Measurements from ENCODE around the gene SCFD2. TPM values are rescaled to one million over a fixed set of nuclear protein-coding genes. Genes with fewer than 3 reads are reported as not detected.

Gene SCFD2
- total RNA-seq, 1 donor from 2014 or later = 10.7 TPM

DNA sequence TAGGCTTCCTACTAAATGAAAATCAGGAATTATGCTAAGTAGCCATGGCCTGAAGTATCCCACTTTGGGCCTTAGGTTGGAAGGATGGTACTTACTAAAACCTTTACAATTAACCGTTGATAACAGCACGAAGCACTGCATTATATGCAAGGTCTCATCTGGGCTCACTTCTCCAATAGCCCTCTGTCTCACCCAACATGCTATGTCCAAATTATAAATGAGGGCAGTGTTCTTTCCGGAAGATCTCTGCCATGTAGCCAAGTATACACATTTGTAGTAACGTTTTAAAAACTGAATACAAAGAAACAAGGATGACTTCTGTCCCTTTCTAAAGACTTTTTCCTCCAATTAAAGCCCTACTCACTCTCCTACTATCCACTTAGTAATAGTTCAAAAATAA, 51.6 kb downstream of the SCFD2 start:
- Mint-ChIP-seq H3K27ac (ENCODE audit: unreplicated experiment) (no peak overlapping the region), H3K36me3 (ENCODE audit: low read depth) (no peaks in the 10 kb centered on the region), H3K4me1 (ENCODE audit: low read depth) (peaks cover 21% of the 10 kb centered on the region), H3K4me3 (ENCODE audit: unreplicated experiment) (no peak overlapping the region), H3K27me3 (ENCODE audit: low read depth) (no peaks in the 10 kb centered on the region), H3K9me3 (ENCODE audit: low read depth) (no peaks in the 10 kb centered on the region)
- TF ChIP-seq, protein P1, sequence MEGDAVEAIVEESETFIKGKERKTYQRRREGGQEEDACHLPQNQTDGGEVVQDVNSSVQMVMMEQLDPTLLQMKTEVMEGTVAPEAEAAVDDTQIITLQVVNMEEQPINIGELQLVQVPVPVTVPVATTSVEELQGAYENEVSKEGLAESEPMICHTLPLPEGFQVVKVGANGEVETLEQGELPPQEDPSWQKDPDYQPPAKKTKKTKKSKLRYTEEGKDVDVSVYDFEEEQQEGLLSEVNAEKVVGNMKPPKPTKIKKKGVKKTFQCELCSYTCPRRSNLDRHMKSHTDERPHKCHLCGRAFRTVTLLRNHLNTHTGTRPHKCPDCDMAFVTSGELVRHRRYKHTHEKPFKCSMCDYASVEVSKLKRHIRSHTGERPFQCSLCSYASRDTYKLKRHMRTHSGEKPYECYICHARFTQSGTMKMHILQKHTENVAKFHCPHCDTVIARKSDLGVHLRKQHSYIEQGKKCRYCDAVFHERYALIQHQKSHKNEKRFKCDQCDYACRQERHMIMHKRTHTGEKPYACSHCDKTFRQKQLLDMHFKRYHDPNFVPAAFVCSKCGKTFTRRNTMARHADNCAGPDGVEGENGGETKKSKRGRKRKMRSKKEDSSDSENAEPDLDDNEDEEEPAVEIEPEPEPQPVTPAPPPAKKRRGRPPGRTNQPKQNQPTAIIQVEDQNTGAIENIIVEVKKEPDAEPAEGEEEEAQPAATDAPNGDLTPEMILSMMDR (IDR thresholded peaks at IDR 0.05) = no peak
- DNase-seq (ENCODE audit: low spot score) = no peak

DNA sequence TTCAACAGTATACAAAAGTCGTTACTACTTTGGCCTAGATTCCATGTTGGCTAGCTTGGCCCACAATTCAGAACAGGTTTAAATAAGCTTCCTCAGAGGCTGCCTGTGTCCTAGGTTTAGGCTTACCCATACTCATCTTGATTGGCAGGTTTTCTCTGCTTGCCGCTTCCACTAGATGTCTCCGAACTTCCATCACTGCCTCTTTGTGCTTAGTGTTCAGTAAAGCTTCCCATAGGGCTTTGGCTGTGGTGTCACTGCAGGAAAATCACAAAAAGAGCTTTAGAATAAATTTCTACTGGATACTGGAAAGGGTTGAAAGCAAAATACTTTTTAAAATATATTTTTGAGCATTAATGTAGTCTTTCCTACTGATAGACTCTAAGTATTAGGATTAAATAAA, 52.4 kb downstream of the SCFD2 start:
- TF ChIP-seq, protein P1 (IDR thresholded peaks at IDR 0.05) = peak; percentile 77
- Mint-ChIP-seq H3K4me1 (ENCODE audit: low read depth) (peaks cover 23% of the 10 kb centered on the region), H3K4me3 (ENCODE audit: unreplicated experiment) (no peak overlapping the region), H3K36me3 (ENCODE audit: low read depth) (no peaks in the 10 kb centered on the region), H3K9me3 (ENCODE audit: low read depth) (no peaks in the 10 kb centered on the region), H3K27ac (ENCODE audit: unreplicated experiment) (no peak overlapping the region), H3K27me3 (ENCODE audit: low read depth) (no peaks in the 10 kb centered on the region)
- no peak for DNase-seq (ENCODE audit: low spot score)

GRCh38 chr4:53309321-53310040, 56.4 kb downstream of the SCFD2 start:
- Mint-ChIP-seq H3K27ac (ENCODE audit: unreplicated experiment) (no peak overlapping the region), H3K27me3 (ENCODE audit: low read depth) (no peaks in the 10 kb centered on the region), H3K4me3 (ENCODE audit: unreplicated experiment) (no peak overlapping the region), H3K36me3 (ENCODE audit: low read depth) (peaks cover 3% of the 10 kb centered on the region), H3K9me3 (ENCODE audit: low read depth) (peaks cover under 1% of the 10 kb centered on the region), H3K4me1 (ENCODE audit: low read depth) (peaks cover 11% of the 10 kb centered on the region)
- TF ChIP-seq, protein P1 (IDR thresholded peaks at IDR 0.05) = no peak
- DNase-seq (ENCODE audit: low spot score) = no peak

- no peak overlapping the region for H3K4me3 Mint-ChIP-seq (ENCODE audit: unreplicated experiment)
- H3K4me1 Mint-ChIP-seq (ENCODE audit: low read depth) = peaks cover 11% of the 10 kb centered on the region
- H3K9me3 Mint-ChIP-seq (ENCODE audit: low read depth) = peaks cover 7% of the 10 kb centered on the region
- H3K27ac Mint-ChIP-seq (ENCODE audit: unreplicated experiment) = no peak overlapping the region
- peaks cover 9% of the 10 kb centered on the region for H3K36me3 Mint-ChIP-seq (ENCODE audit: low read depth)
- no peaks in the 10 kb centered on the region for H3K27me3 Mint-ChIP-seq (ENCODE audit: low read depth)
- TF ChIP-seq, protein P1 (IDR thresholded peaks at IDR 0.05) = no peak
- no peak for DNase-seq (ENCODE audit: low spot score)
These were observed 57.8 kb downstream of the SCFD2 start for GRCh38 chr4:53307819-53308780.

DNA sequence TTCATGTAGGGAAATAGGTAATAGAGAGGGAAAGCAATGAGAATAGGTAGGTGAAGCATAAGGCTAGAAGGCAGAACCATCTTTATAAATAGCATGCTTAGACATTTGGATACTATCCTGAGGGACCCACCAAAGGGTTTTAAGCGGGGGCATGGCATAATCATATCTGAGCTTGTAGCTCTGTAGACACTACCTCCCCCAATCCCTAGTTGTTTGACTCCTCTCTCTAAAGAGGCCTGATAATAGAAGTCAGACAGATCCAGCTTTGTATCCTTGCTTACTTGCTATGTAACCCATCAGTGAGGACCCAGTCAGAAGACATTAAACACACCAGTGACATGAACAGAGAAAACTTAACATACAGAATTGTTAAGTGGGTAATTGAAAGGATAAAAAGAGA, 58.7 kb downstream of the SCFD2 start:
- peaks cover 7% of the 10 kb centered on the region for H3K9me3 Mint-ChIP-seq (ENCODE audit: low read depth)
- peaks cover 11% of the 10 kb centered on the region for H3K36me3 Mint-ChIP-seq (ENCODE audit: low read depth)
- DNase-seq (ENCODE audit: low spot score) = no peak
- TF ChIP-seq, protein P1 (IDR thresholded peaks at IDR 0.05) = no peak
- H3K4me3 Mint-ChIP-seq (ENCODE audit: unreplicated experiment) = no peak overlapping the region
- no peaks in the 10 kb centered on the region for H3K27me3 Mint-ChIP-seq (ENCODE audit: low read depth)
- H3K27ac Mint-ChIP-seq (ENCODE audit: unreplicated experiment) = no peak overlapping the region
- H3K4me1 Mint-ChIP-seq (ENCODE audit: low read depth) = peaks cover 11% of the 10 kb centered on the region
